ENCODE results near the gene CREB3L2.

Gene CREB3L2

DNA sequence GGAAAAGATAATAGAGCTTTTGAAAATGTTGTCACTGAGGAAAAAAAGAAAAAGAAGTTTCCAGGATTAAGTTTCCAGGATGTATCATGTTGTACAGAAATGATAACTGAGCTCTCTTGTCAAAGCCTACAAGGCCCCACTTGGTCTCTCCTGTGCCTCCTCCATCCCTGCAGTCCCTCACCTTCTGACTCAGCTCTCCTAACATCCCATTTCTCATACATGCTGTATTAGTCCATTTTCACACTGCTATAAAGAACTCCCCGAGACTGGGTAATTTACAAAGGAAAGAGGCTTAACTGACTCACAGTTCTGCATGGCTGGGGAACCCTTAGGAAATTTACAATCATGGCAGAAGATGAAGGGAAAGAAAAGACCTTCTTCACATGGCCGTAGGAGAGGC is 151.3 kb downstream of the CREB3L2 start:
- Histone ChIP-seq H3K27me3 (ENCODE audit: insufficient read depth, poor library complexity, severe bottlenecking) (peaks cover 23% of the 10 kb centered on the region), H3K27ac (replicated peaks) (no peak overlapping the region), H3K4me3 (replicated peaks; ENCODE audit: insufficient read depth, low read length) (no peak overlapping the region)
- no peak for DNase-seq (ENCODE audit: low read depth in 1 of 2, low spot score in 1 of 2)
- TF ChIP-seq, protein P1, sequence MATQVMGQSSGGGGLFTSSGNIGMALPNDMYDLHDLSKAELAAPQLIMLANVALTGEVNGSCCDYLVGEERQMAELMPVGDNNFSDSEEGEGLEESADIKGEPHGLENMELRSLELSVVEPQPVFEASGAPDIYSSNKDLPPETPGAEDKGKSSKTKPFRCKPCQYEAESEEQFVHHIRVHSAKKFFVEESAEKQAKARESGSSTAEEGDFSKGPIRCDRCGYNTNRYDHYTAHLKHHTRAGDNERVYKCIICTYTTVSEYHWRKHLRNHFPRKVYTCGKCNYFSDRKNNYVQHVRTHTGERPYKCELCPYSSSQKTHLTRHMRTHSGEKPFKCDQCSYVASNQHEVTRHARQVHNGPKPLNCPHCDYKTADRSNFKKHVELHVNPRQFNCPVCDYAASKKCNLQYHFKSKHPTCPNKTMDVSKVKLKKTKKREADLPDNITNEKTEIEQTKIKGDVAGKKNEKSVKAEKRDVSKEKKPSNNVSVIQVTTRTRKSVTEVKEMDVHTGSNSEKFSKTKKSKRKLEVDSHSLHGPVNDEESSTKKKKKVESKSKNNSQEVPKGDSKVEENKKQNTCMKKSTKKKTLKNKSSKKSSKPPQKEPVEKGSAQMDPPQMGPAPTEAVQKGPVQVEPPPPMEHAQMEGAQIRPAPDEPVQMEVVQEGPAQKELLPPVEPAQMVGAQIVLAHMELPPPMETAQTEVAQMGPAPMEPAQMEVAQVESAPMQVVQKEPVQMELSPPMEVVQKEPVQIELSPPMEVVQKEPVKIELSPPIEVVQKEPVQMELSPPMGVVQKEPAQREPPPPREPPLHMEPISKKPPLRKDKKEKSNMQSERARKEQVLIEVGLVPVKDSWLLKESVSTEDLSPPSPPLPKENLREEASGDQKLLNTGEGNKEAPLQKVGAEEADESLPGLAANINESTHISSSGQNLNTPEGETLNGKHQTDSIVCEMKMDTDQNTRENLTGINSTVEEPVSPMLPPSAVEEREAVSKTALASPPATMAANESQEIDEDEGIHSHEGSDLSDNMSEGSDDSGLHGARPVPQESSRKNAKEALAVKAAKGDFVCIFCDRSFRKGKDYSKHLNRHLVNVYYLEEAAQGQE (IDR thresholded peaks at IDR 0.05; ENCODE audit: insufficient replicate concordance, low read depth) = no peak
- TF ChIP-seq POLR2AphosphoS5 (IDR thresholded peaks at IDR 0.05; ENCODE audit: low read depth) = no peak
- TF ChIP-seq GABPA (IDR thresholded peaks at IDR 0.05; ENCODE audit: low read depth) = no peak
- no peak for TF ChIP-seq SPI1 (IDR thresholded peaks at IDR 0.05; ENCODE audit: borderline replicate concordance, low read depth)
- TF ChIP-seq, protein P2, sequence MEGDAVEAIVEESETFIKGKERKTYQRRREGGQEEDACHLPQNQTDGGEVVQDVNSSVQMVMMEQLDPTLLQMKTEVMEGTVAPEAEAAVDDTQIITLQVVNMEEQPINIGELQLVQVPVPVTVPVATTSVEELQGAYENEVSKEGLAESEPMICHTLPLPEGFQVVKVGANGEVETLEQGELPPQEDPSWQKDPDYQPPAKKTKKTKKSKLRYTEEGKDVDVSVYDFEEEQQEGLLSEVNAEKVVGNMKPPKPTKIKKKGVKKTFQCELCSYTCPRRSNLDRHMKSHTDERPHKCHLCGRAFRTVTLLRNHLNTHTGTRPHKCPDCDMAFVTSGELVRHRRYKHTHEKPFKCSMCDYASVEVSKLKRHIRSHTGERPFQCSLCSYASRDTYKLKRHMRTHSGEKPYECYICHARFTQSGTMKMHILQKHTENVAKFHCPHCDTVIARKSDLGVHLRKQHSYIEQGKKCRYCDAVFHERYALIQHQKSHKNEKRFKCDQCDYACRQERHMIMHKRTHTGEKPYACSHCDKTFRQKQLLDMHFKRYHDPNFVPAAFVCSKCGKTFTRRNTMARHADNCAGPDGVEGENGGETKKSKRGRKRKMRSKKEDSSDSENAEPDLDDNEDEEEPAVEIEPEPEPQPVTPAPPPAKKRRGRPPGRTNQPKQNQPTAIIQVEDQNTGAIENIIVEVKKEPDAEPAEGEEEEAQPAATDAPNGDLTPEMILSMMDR (IDR thresholded peaks at IDR 0.05; ENCODE audit: insufficient read depth, low read length) = no peak

DNA sequence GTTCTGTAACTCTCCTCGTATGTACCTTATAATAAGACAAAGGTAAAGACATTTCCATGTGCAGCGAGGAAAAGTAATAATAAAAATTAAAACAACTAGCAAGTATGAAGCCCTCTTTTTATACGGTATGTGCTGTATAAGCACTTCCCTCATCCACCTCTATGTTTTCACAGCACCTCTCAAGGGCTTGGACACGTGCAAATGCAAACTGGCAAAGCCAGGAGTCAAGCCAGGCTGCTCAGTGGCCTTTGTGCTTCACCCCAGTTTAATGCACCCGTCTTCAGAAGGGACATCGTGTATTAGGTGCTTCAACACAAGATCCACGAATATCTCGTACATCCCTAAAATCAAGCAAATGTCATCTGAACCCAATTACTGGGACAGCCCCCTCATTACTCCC is 153.8 kb downstream of the CREB3L2 start:
- H3K27me3 ChIP-seq (ENCODE audit: insufficient read depth, poor library complexity, severe bottlenecking) = peaks cover 32% of the 10 kb centered on the region
- DNase-seq (ENCODE audit: low read depth in 1 of 2, low spot score in 1 of 2) = no peak
- no peak overlapping the region for H3K27ac ChIP-seq (replicated peaks)
- no peak for TF ChIP-seq POLR2AphosphoS5 (IDR thresholded peaks at IDR 0.05; ENCODE audit: low read depth)
- no peak for TF ChIP-seq GABPA (IDR thresholded peaks at IDR 0.05; ENCODE audit: low read depth)
- TF ChIP-seq, protein P1 (IDR thresholded peaks at IDR 0.05; ENCODE audit: insufficient replicate concordance, low read depth) = no peak
- no peak for TF ChIP-seq SPI1 (IDR thresholded peaks at IDR 0.05; ENCODE audit: borderline replicate concordance, low read depth)
- TF ChIP-seq, protein P2 (IDR thresholded peaks at IDR 0.05; ENCODE audit: insufficient read depth, low read length) = no peak
- H3K4me3 ChIP-seq (replicated peaks; ENCODE audit: insufficient read depth, low read length) = no peak overlapping the region

DNA sequence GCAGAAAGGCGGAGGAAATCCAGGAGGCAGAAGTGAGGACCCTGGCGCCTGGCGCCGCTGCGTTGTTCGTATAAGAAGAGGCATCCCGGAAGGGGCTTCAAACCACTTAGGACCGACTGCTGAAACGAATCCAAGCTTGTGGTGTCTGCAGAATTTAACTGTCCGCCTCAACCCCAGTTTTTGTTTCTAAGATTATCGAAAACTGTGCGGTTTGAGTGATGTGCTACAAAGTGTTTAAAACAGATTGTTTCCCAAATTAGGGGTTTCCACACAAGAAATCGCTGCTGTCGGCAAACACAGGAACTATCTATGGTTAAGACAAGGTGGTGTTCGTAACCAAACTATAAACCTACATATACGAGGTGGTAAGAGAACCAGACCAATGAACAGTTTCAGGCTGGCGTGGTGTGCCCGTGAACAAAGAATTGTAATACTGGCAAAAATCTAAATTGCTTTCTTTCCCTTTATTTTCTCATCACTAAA is 154.3 kb downstream of the CREB3L2 start:
- no peak overlapping the region for H3K27ac ChIP-seq (replicated peaks)
- H3K4me3 ChIP-seq (replicated peaks; ENCODE audit: insufficient read depth, low read length) = no peak overlapping the region
- no peak for DNase-seq (ENCODE audit: low read depth in 1 of 2, low spot score in 1 of 2)
- H3K27me3 ChIP-seq (ENCODE audit: insufficient read depth, poor library complexity, severe bottlenecking) = peaks cover 32% of the 10 kb centered on the region
- no peak for TF ChIP-seq SPI1 (IDR thresholded peaks at IDR 0.05; ENCODE audit: borderline replicate concordance, low read depth)
- no peak for TF ChIP-seq GABPA (IDR thresholded peaks at IDR 0.05; ENCODE audit: low read depth)
- TF ChIP-seq, protein P2 (IDR thresholded peaks at IDR 0.05; ENCODE audit: insufficient read depth, low read length) = no peak
- TF ChIP-seq POLR2AphosphoS5 (IDR thresholded peaks at IDR 0.05; ENCODE audit: low read depth) = no peak
- TF ChIP-seq, protein P1 (IDR thresholded peaks at IDR 0.05; ENCODE audit: insufficient replicate concordance, low read depth) = no peak

Measured in HL-60 (cell line).